Head of caudate nucleus (tissue), 42 donors: ENCODE measurements around the gene RPL18A.

Source experiments
- DNase-seq, 42 donors: peaks; one replicate each; pipeline versions ENCODE4 v3.0.0 to v3.0.0-alpha.2; 2020 to 2021; ENCODE audit warnings: mixed read lengths in 7 of 42
- intact Hi-C: fragments of 100-400 bp; cut with DNase I; formaldehyde crosslinking; loops from one replicate; pipeline ENCODE4 v1.15.0; 2022

The RPL18A gene

GRCh38 chr19:17863520-17864182, 3.9 kb downstream of the RPL18A start:
- intact Hi-C loops, result loop anchor here (5.0 kb wide), 1 partner anchor 134 kb away; no protein-coding TSS in a partner anchor
- DNase-seq, result no peak

DNA sequence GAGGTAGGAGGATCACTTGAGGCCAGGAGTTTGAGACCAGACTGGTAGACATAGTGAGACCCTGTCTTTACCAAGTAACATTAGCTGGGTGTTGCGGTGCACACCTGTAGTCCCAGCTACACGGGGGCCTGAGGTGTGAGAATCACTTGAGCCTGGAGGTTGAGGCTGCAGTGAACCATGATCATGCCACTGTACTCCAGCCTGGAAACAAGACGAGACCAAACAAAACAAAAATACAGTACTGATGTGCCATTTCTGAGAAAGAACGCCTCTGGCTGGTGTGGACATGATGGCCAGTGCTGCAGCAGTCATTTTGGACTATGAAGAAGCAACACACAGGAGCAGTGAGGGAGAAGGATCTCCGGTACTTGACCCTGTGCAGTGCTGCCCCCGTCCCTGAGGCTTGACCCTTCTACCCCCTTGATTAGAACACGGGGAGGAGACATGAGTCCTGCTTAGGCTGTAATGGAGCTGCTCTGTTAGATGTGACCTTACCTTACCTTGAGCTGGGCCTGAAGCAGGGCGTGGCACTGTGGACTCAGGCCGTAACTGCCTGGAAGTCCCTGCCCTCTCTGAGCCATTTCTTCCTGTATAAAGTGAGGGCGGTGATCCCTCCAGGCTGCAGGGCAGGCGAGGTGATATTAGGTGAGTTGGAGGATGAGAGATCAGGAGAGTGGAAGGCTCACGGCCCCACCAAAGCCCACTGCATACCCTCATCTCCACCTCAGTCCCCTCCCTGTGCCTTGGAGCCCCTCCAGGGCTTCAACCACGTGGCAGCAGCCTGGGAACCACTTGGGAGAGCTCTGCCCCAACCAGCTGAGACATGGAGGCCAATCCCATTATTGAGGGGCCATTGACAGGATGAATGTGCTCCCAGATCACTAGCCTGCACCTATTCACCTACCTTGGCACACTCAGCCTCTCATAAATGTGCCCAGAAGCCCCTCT, 5.9 kb downstream of the RPL18A start:
- no peak for DNase-seq
- intact Hi-C loops, result no loop called here

DNA sequence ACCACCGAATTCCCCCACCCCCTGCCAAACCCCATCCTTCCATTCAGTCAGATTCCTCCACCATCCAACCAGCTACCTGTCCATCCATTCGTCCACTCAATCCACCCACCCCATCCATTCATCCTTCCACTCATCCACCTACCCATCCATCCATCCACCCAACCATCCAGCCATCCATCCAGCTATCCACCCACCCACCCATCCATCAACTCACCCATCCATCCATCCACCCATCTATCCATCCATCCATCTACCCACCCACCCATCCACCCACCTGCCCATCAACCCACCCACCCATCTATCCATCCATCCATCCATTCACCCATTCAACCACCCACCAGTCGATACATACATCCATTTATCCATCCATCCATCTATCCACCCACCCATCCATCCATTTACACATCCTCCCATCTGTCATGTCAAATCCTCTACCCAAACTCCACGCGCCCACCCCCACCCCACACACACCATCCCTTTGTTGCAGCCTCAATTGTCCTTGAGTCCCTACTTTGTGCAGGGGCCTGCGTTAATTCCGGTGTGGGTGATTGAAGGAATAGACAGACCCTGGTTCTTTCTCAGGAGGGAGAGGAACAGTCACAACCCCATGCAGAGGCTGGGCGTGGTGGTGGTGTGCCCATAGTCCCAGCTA, 6.7 kb downstream of the RPL18A start:
- intact Hi-C loops, result no loop called here
- no peak for DNase-seq

DNA sequence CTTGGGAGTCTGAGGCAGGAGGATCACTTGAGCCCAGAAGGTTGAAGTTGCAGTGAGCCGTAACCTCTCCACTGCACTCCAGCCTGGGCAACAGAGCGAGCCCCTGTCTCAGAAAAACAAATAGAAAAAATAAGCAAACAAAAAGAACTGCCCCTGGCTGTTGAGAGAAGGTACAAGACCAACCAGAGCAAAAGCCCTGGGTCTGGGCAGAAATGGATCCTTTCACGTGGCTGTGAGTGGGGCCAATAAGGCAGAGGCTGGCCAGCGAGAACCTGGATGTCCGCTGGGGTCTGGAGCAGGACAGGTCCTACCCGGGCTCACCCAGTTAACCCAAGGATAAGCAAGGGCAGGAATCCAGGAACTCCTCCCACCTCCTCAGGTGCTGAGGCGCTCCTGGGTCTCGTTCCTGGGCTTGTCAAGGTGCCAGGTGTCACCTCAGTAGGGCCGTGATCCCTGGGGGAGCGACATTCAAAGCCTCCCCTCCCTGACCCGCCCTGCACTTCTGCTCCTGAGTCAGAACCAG, 7.3 kb downstream of the RPL18A start:
- no peak for DNase-seq
- intact Hi-C loops, result no loop called here

DNA sequence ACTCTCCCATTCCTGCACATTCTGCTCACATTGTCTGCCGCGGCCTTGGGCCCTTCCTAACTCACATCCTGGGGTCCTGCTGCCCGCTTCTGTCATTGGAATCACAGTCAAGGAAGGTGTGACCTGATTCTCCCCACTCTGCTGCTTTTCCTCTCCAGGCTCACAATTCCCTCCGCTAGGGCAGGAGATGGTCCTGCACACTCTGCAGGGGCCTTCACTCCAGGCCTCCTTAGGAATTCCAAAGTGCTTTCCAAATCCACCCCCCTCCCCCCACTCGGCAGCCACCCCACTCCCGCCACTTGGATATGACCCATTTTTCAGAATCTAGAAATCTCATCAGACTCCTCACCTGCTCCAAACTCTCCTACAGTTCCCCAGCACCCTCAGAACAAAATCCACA, 9.0 kb downstream of the RPL18A start:
- intact Hi-C loops, result no loop called here
- DNase-seq, result no peak

DNA sequence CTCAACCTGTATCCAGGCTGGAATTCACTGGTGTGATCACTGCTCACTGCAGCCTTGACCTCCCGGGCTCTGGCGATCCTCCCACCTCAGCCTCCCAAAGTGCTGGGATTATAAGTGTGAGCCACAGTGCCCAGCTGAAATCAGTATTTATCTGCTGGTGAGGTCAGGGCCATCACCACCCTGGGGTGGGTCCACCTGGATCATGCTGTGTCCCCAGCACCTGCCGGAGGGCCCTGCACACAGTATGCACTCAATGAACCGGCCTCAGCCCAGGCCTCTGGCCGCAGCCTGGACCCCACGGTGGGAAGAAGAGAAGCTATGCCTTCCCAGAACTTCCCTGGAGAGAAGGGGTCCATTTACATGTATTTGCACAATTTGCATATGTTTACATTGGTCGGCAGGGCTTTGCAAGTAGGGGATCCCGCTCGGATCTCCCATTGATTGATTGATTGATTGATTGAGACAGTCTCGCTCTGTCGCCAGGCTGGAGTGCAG, 9.5 kb downstream of the RPL18A start:
- intact Hi-C loops, result no loop called here
- DNase-seq, result no peak

- no peak for DNase-seq
- intact Hi-C loops, result no loop called here
Observed at GRCh38 chr19:17871032-17871877, 11.5 kb downstream of the RPL18A start.

- intact Hi-C loops, result no loop called here
- no peak for DNase-seq
Observed at GRCh38 chr19:17871878-17872250, 12.2 kb downstream of the RPL18A start, which contains the start of gene SLC5A5. Gene SLC5A5 (plus strand): TSS chr19:17871945. CDS start chr19:17872320, 375 bp downstream.

- intact Hi-C loops, result no loop called here
- DNase-seq, result no peak
Observed at GRCh38 chr19:17872251-17873001, 12.7 kb downstream of the RPL18A start.

DNA sequence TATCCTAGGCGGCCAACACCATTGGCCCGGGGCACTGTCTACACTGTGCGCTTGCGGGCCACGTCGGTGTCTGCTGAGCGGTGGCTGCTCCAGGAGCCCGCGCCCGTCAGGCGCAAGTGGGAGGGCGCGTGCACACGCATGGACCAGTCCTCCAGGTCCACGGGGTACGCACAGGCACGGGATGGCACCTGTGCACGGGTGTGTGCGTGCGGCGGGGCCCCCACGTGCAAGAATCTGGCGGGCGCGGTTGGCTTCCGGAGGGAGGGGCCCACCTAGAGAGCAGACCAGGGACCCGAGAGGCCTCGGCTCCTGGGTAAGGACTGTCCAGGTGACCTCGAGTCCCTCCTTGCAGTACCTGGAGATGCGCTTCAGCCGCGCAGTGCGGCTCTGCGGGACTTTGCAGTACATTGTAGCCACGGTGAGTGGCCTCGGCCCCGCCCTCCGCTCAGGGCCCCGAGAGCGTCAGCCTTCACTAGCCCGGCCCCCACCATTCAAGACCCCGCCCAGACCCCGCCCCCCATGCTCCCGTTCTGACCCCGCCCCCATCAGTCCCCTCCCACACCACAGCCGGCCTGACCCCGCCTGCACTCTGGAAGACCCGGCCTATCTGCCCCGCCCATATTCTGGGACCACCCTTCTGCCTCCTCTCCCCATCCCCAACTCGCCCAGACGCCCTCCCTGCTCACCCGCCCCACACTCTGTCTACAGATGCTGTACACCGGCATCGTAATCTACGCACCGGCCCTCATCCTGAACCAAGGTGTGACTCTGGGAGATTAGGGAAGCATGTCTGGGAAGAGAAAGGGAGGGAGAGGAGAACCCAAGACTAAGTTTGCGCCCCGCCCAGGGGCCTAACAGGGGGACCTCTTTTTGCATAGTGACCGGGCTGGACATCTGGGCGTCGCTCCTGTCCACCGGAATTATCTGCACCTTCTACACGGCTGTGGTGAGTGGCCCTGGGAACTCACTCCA, 14.4 kb downstream of the RPL18A start:
- intact Hi-C loops, result no loop called here

DNA sequence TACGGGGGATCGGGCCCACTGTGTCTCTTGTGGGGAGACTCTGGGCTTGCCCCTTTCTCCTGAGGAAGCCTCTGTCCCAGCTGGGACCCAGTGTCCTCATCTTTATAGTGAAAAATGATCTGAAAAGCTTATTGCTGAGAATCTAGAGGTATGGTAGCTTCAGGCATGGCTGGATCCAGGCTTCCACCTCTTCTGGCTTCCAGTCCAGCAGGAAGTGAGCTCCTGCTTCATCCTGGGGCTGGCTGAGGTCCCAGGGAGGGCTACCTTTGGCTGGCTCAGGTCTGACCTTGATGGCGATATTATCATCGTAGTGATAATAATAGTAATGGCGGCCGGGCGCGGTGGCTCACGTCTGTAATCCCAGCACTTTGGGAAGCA, 15.0 kb downstream of the RPL18A start:
- intact Hi-C loops, result no loop called here

More for the DNA sequence above, 14.4 kb downstream of the RPL18A start:
- DNase-seq, result peak in 2 of 42 donors; percentile 15 to 17

DNA sequence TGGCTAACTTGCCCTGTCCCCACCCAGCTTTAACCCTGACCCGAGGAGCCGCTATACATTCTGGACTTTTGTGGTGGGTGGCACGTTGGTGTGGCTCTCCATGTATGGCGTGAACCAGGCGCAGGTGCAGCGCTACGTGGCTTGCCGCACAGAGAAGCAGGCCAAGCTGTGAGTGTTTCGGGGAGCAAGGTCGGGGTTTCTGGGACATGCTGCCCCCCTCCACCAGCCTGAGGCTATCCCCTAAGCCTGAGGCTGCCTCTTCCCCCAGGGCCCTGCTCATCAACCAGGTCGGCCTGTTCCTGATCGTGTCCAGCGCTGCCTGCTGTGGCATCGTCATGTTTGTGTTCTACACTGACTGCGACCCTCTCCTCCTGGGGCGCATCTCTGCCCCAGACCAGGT, 18.0 kb downstream of the RPL18A start:
- intact Hi-C loops, result no loop called here
- DNase-seq, result no peak

More for the DNA sequence above, 15.0 kb downstream of the RPL18A start:
- DNase-seq, result no peak

GRCh38 chr19:17879466-17879865, 19.8 kb downstream of the RPL18A start:
- intact Hi-C loops, result no loop called here
- no peak for DNase-seq

DNA sequence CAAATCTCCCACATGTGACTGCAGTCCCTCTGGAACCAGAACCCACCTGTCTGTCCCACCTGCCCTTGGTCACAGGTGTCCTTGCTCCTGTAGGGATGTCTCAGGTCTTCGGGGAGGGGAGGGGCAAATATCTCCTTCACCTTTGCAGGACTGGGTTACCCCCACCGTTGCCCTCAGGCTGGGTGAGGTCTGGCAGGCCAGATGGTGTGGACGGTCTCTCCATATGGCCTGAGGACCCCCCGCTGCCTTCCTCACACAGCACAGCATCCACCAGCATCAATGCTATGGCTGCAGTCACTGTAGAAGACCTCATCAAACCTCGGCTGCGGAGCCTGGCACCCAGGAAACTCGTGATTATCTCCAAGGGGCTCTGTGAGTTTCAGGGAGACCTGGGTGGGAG, 22.0 kb downstream of the RPL18A start:
- intact Hi-C loops, result no loop called here

DNA sequence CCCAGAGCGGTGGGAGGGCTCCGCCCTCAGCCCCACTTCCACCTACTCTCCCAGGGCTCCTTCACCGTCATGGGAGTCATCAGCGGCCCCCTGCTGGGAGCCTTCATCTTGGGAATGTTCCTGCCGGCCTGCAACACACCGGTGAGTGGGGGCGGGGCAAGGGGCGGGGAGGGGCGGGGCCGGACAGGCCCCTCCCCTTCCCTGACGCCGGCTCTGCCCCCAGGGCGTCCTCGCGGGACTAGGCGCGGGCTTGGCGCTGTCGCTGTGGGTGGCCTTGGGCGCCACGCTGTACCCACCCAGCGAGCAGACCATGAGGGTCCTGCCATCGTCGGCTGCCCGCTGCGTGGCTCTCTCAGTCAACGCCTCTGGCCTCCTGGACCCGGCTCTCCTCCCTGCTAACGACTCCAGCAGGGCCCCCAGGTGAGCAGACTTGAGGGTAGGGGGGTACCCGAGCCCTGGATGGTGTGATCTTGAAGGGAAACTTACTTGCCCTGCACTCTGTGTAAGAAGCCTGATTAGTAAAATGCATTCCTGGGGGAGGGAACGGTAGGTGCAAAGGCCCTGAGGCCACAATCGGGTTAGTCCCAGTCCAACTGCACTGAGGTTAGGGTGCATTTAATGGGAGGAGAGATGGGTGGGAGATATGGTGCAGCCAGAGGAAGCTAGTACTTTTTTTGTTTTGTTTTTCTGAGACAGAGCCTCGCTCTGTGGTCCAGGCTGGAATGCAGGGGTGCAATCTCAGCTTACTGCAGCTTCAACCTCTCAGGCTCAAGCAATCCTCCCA, 24.1 kb downstream of the RPL18A start:
- no peak for DNase-seq
- intact Hi-C loops, result no loop called here

More for the DNA sequence above, 22.0 kb downstream of the RPL18A start:
- DNase-seq, result no peak

DNA sequence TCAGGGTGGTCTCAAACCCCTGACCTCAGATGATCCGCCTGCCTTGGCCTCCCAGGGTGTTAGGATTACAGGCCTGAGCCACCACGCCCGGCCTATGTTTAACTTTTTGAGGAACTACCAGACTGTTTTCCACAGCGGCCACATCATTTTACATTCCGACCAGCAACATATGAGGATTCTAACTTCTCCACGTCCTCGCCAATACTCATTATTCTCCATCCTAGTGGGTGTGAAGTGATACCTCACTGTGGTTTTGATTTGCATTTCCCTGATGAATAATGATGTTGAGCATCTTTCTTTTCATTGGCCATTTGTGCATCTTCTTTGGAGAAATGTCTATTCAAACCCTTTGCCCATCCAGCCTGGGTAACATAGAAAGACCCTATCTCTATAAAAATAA, 26.8 kb downstream of the RPL18A start:
- no peak for DNase-seq

More for the DNA sequence above, 26.8 kb downstream of the RPL18A start:
- intact Hi-C loops, result no loop called here
